K562 (cell line): ENCODE results near the gene VSIG10L2. TPM values are rescaled to one million over a fixed set of nuclear protein-coding genes. Genes with fewer than 3 reads are reported as not detected.

Experiments used
- ARID1B ChIP-seq: fragments of 450-650 bp; IDR thresholded peaks from 2 replicates; pipeline ENCODE4 v1.6.1; 2016; ENCODE audit warnings: antibody characterized with exemption, mild to moderate bottlenecking, inconsistent platforms
- MBD1 ChIP-seq: fragments of 250-450 bp; sonication (Bioruptor Pico); IDR thresholded peaks from 2 replicates; pipeline ENCODE4 v1.8.0; 2022; ENCODE audit warnings: inconsistent platforms
- NFIC ChIP-seq: fragments of 450-650 bp; IDR thresholded peaks from 2 replicates; pipeline ENCODE4 v1.6.1; 2017; ENCODE audit warnings: mild to moderate bottlenecking, inconsistent platforms
- NFRKB ChIP-seq: fragments of 450-650 bp; IDR thresholded peaks from 2 replicates; pipeline ENCODE4 v1.6.1; 2016; ENCODE audit warnings: low read depth
- RBM22 ChIP-seq: fragments of 200-400 bp; formaldehyde crosslinking; IDR thresholded peaks from 2 replicates; pipeline ENCODE4 v1.6.1; 2018; ENCODE audit warnings: low read length, low read depth; ENCODE audit not compliant: poor library complexity, severe bottlenecking
- ZNF589 ChIP-seq: fragments of 200-800 bp; sonication (Bioruptor generic); IDR thresholded peaks from 2 replicates; pipeline ENCODE4 v1.6.1; 2016; ENCODE audit warnings: low read depth, missing genetic modification characterization, missing compliant biosample characterization
- ZNF639 ChIP-seq, 2 experiments: fragments of 200-800 bp in 1 of 2; sonication (Bioruptor generic) in 1 of 2; sonication (generic) in 1 of 2; formaldehyde crosslinking in 1 of 2; IDR thresholded peaks in 1 of 2; conservative IDR thresholded peaks in 1 of 2; 2 replicates each; pipeline versions ENCODE4 v1.5.0 to v1.6.1; 2016 to 2020; ENCODE audit warnings: missing compliant biosample characterization in 1 of 2, missing genetic modification characterization in 1 of 2, missing genetic modification reagents in 1 of 2
- polyA plus RNA-seq, 8 experiments: library from polyadenylated mRNA; depleted of rRNA in 4 of 8; stranded (reverse) in 5 of 8; unstranded in 3 of 8; fragments of >200 nt; fragmentation: Nextera tagmentation in 2 of 8; fragmentation: Illumina TruSeq in 1 of 8; extraction: Ambion mirVana in 2 of 8; extraction: Trizol in 1 of 8; gene quantifications; 2 replicates each; pipeline versions ENCODE4 v1.2.1 to v1.2.3, GENCODE V29; 2011 to 2014; ENCODE audit warnings: inconsistent platforms in 1 of 8, missing spikeins in 1 of 8
- total RNA-seq, 7 experiments: library from RNA; depleted of rRNA in 6 of 7; stranded (reverse); fragments of >200 nt in 6 of 7; fragmentation: Illumina TruSeq in 2 of 7; extraction: Trizol in 2 of 7; gene quantifications; 2 replicates each; pipeline versions ENCODE4 v1.2.1 to v1.2.3, GENCODE V29; 2011 to 2021; ENCODE audit warnings: low replicate concordance in 1 of 7

The VSIG10L2 gene
- total and polyA plus RNA-seq, 9 of the 15 experiments (the other 6 are each of a cell fraction or from before 2014, with no cell fraction given), result not detected

GRCh38 chr11:125933030-125933813 is 12.6 kb upstream of the VSIG10L2 start (continued):
- TF ChIP-seq NFRKB (0 out of 2 replicates have a peak, but pooled peaks have one; percentile 41), ZNF589 (0 out of 2 replicates have a peak, but pooled peaks have one; percentile 55), ARID1B (no peak), ZNF639 (CRISPR knock-in tag; conservative IDR thresholded peaks at IDR 0.05 in 1 of 2, IDR thresholded peaks at IDR 0.05 in 1 of 2) (peak in 1 of 2 experiments; percentile 51; a peak in 1 of 4 replicates), MBD1 (CRISPR knock-in tag) (no peak), NFIC (peak; percentile 59), RBM22 (no peak)
